Suprapubic skin (tissue), 4 donors: Measurements from ENCODE around the gene DNAH8. TPM values are rescaled to one million over a fixed set of nuclear protein-coding genes. Genes with fewer than 3 reads are reported as not detected.
"Not testable (repeated sequence)": the region's sequence is repeated elsewhere in the genome, so short reads cannot be mapped to it uniquely, and the experiment has no call there.

Experiments used
- DNase-seq, 2 donors: peaks; one replicate each; pipeline ENCODE4 v3.0.0-alpha.2; 2019; ENCODE audit warnings: low spot score in 2 of 2
- H3K27ac ChIP-seq: fragments of 200-600 bp; sonication (generic); one replicate; pipeline ENCODE4 v1.5.1; 2019
- H3K27me3 ChIP-seq: fragments of 200-600 bp; sonication (generic); one replicate; pipeline ENCODE4 v1.5.1; 2019
- H3K36me3 ChIP-seq: fragments of 200-600 bp; sonication (generic); one replicate; pipeline ENCODE4 v1.5.1; 2019
- H3K4me1 ChIP-seq: fragments of 200-600 bp; sonication (generic); one replicate; pipeline ENCODE4 v1.5.1; 2019
- H3K4me3 ChIP-seq: fragments of 200-600 bp; sonication (generic); one replicate; pipeline ENCODE4 v1.5.1; 2019; ENCODE audit warnings: mild to moderate bottlenecking
- H3K9me3 ChIP-seq: fragments of 200-600 bp; sonication (generic); one replicate; pipeline ENCODE4 v1.5.1; 2019
- CTCF ChIP-seq, 2 donors: fragments of 200-600 bp in 1 of 2; fragments of 450-650 bp in 1 of 2; sonication (generic) in 1 of 2; IDR thresholded peaks; one replicate each; pipeline ENCODE4 v1.5.1; 2016 to 2019; ENCODE audit warnings: antibody characterized with exemption in 2 of 2, mild to moderate bottlenecking in 1 of 2, moderate library complexity in 1 of 2
- EP300 ChIP-seq: sonication (generic); formaldehyde crosslinking; IDR thresholded peaks from one replicate; pipeline ENCODE4 v1.6.1; 2017; ENCODE audit warnings: antibody characterized with exemption
- POLR2A ChIP-seq, 2 donors: fragments of 450-650 bp; IDR thresholded peaks; one replicate each; pipeline ENCODE4 v1.6.1; 2017; ENCODE audit warnings: antibody characterized with exemption in 2 of 2, mild to moderate bottlenecking in 2 of 2, moderate library complexity in 2 of 2
- POLR2AphosphoS5 ChIP-seq, 3 donors: sonication (generic); formaldehyde crosslinking; IDR thresholded peaks; one replicate each; pipeline ENCODE4 v1.6.1; 2017; ENCODE audit warnings: antibody characterized with exemption in 3 of 3
- WGBS: methylation state at CpG from one replicate; pipeline ENCODE4 v1.1.5; 2018; 5-methylcytosine and 5-hydroxymethylcytosine counted together
- total RNA-seq, 4 donors: library from RNA; depleted of rRNA; stranded (reverse); fragments of >200 nt; gene quantifications; one replicate each; pipeline ENCODE4 v1.1.0, GENCODE V29; 2016

Gene DNAH8
- total RNA-seq, 4 donors from 2014 or later, result 0.04 to 0.23 (median 0.08) TPM; not detected in 1

DNA sequence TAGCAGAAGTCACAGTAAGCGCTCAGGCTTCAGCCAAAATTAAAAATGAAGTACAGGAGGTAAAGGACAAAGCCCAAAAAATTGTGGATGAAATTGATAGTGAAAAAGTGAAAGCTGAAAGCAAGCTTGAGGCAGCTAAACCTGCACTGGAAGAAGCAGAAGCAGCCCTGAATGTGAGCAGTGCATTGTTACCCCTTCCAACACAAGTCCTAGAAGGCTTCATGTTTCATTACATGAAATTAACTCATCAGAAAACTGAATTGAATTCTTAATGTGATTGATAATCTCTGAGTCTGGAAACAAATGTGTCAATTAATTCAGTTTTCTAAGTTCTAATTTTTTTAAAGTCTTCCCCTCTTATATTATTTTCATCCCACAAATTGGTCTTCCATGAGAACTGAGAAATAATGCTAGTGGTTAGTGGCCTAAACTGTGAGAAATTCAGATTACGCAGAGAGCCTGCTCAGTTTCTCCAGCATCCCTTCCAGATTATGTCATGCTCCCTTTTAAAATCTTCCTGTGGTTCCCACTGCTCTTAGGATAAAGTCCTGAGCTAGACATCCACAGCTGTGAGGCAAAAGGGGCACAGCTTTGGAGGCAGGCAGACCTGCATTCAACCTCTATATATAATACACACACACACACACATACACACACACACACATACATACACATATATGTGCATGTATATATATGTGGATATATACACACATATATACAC is 200.3 kb downstream of the DNAH8 start:
- no peak overlapping the region for H3K27ac ChIP-seq
- H3K4me3 ChIP-seq, result no peak overlapping the region
- WGBS, result 88% methylated on average over 2 of the region's 2 CpGs
- no peaks in the 10 kb centered on the region for H3K9me3 ChIP-seq
- no peak for DNase-seq
- H3K27me3 ChIP-seq, result no peaks in the 10 kb centered on the region
- TF ChIP-seq POLR2A (IDR thresholded peaks at IDR 0.05), result no peak
- TF ChIP-seq CTCF (IDR thresholded peaks at IDR 0.05), result no peak
- TF ChIP-seq EP300, result no peak
- TF ChIP-seq POLR2AphosphoS5 (IDR thresholded peaks at IDR 0.05), result no peak
- H3K36me3 ChIP-seq, result no peaks in the 10 kb centered on the region
- H3K4me1 ChIP-seq, result no peaks in the 10 kb centered on the region

GRCh38 chr6:38921540-38921939 is 206.4 kb downstream of the DNAH8 start:
- H3K4me3 ChIP-seq, H3K36me3 ChIP-seq, H3K9me3 ChIP-seq, H3K27me3 ChIP-seq, DNase-seq, H3K27ac ChIP-seq, H3K4me1 ChIP-seq: not testable (repeated sequence)
- 68% methylated on average over 8 of the region's 8 CpGs for WGBS

DNA sequence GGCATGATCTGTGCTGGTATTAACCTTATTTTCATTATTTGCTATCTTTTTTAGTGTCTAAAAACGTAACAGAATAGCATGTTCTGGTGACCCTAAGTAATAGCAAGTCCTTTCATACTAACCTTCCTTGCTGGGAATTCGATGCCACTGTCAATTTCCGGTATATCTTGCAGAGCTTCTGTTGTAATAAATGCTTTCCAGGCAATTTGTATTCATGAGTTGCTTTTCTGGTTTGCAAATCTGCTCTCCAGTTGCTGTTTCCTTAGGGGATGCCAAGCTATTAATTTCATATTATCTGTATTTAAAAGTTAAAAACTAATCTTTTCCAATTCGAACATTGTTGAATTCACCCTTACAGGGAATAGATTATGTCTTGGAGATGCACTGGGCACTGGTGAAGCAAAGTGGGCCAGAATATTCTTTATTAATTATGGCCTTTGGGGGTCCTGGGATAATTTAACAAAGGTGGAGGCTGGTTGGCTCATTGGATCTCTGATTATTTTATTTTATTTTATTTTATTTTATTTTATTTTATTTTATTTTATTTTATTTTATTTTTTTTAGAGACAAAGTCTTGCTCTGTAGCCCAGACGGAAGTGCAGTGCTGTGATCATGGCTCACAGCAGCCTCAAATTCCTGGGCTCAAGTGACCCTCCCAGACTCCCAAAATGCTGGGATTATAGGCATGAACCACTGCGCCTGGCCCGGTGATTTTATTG is 209.8 kb downstream of the DNAH8 start:
- TF ChIP-seq POLR2AphosphoS5 (IDR thresholded peaks at IDR 0.05) (no peak), EP300 (no peak), CTCF (IDR thresholded peaks at IDR 0.05) (no peak), POLR2A (IDR thresholded peaks at IDR 0.05) (no peak)
- peaks cover 7% of the 10 kb centered on the region for H3K27me3 ChIP-seq
- H3K27ac ChIP-seq, result no peak overlapping the region
- no peak for DNase-seq
- H3K9me3 ChIP-seq, result no peaks in the 10 kb centered on the region
- H3K4me1 ChIP-seq, result no peaks in the 10 kb centered on the region
- H3K36me3 ChIP-seq, result no peaks in the 10 kb centered on the region
- no peak overlapping the region for H3K4me3 ChIP-seq
- WGBS, result 85% methylated on average over 7 of the region's 7 CpGs

DNA sequence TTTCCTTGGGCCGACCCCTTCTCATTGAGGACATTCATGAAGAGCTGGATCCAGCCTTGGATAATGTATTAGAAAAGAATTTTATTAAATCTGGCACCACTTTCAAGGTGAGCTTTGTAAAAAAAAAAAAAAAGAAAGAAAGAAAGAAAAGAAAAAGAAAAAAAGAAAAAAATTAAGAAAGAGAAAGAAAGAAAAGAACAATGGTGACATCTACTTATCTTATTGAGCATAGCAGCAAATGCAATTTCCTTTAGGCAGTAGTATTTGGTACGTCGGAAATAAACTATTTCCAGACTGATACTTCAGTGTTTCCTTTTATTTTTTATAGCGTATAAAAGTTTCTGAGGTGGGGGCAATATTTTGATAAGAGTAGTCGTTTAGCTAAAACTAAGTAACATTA is 214.4 kb downstream of the DNAH8 start:
- DNase-seq, result no peak
- no peaks in the 10 kb centered on the region for H3K36me3 ChIP-seq

DNA sequence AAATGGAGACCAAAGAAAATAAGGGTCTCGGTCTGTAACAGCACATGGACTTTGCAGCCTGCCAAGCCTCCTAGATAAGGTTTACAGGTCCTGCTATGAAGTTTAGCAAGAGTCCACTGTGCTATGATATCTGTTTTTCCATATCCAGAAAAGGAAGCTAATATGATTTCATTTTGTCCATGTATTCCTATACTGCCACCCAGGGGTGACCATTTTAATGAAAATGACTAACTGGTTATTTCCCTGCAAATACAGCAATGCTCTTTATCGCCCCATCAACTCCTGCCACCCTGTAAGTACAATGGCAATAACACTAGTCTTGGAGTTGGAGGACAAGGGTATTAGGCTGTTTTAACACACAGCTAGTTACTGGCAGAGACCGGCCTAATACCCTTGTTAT is 218.3 kb downstream of the DNAH8 start:
- TF ChIP-seq CTCF (IDR thresholded peaks at IDR 0.05), result no peak
- no peak for TF ChIP-seq POLR2A (IDR thresholded peaks at IDR 0.05)
- TF ChIP-seq POLR2AphosphoS5 (IDR thresholded peaks at IDR 0.05), result no peak
- TF ChIP-seq EP300, result no peak
- H3K27me3 ChIP-seq, result peaks cover 18% of the 10 kb centered on the region
- H3K4me3 ChIP-seq, result no peak overlapping the region
- H3K27ac ChIP-seq, result no peak overlapping the region
- no peaks in the 10 kb centered on the region for H3K9me3 ChIP-seq
- WGBS, result 75% methylated on average over 3 of the region's 3 CpGs
- H3K4me1 ChIP-seq, result no peaks in the 10 kb centered on the region
- no peaks in the 10 kb centered on the region for H3K36me3 ChIP-seq
- DNase-seq, result no peak

More for the DNA sequence above, 214.4 kb downstream of the DNAH8 start:
- H3K4me3 ChIP-seq, result no peak overlapping the region
- no peaks in the 10 kb centered on the region for H3K4me1 ChIP-seq
- H3K27ac ChIP-seq, result no peak overlapping the region
- WGBS, result 73% methylated on average over 5 of the region's 5 CpGs
- H3K9me3 ChIP-seq, result no peaks in the 10 kb centered on the region
- TF ChIP-seq POLR2AphosphoS5 (IDR thresholded peaks at IDR 0.05) (no peak), POLR2A (IDR thresholded peaks at IDR 0.05) (no peak), EP300 (no peak)
- H3K27me3 ChIP-seq, result peaks cover 21% of the 10 kb centered on the region

GRCh38 chr6:38935051-38935450 is 219.9 kb downstream of the DNAH8 start:
- TF ChIP-seq CTCF (IDR thresholded peaks at IDR 0.05), result no peak
- TF ChIP-seq POLR2AphosphoS5 (IDR thresholded peaks at IDR 0.05), result no peak
- no peak for TF ChIP-seq POLR2A (IDR thresholded peaks at IDR 0.05)
- H3K27ac ChIP-seq, result no peak overlapping the region
- H3K9me3 ChIP-seq, result no peaks in the 10 kb centered on the region
- peaks cover 14% of the 10 kb centered on the region for H3K27me3 ChIP-seq
- no peak overlapping the region for H3K4me3 ChIP-seq
- H3K36me3 ChIP-seq, result no peaks in the 10 kb centered on the region
- DNase-seq, result no peak
- 81% methylated on average over 1 of the region's 1 CpG for WGBS
- no peaks in the 10 kb centered on the region for H3K4me1 ChIP-seq
